ENCODE measurements around the gene ACE2. TPM values are rescaled to one million over a fixed set of nuclear protein-coding genes. Genes with fewer than 3 reads are reported as not detected.

Gene ACE2
- total RNA-seq, 4 donors from 2014 or later = 1.8 to 6.7 (median 5.7) TPM

GRCh38 chrX:15623054-15623453 is 22.3 kb upstream of the ACE2 start:
- no peak for TF ChIP-seq CTCF (IDR thresholded peaks at IDR 0.05; ENCODE audit: low read depth)

- no peak for TF ChIP-seq CTCF (IDR thresholded peaks at IDR 0.05; ENCODE audit: low read depth)
Measured at GRCh38 chrX:15619053-15619755, 18.4 kb upstream of the ACE2 start.

GRCh38 chrX:15617111-15617510 is 16.4 kb upstream of the ACE2 start:
- no peak for TF ChIP-seq CTCF (IDR thresholded peaks at IDR 0.05; ENCODE audit: low read depth)

GRCh38 chrX:15616531-15616930 is 15.8 kb upstream of the ACE2 start:
- TF ChIP-seq CTCF (IDR thresholded peaks at IDR 0.05; ENCODE audit: low read depth) = no peak

- no peak for TF ChIP-seq CTCF (IDR thresholded peaks at IDR 0.05; ENCODE audit: low read depth)
Measured at GRCh38 chrX:15607067-15607466, 6.3 kb upstream of the ACE2 start.

- no peak for TF ChIP-seq CTCF (IDR thresholded peaks at IDR 0.05; ENCODE audit: low read depth)
Measured at GRCh38 chrX:15606136-15606535, 5.4 kb upstream of the ACE2 start.

- TF ChIP-seq CTCF (IDR thresholded peaks at IDR 0.05; ENCODE audit: low read depth) = no peak
Measured at GRCh38 chrX:15605226-15605625, 4.5 kb upstream of the ACE2 start.

Data from subcutaneous adipose tissue (tissue), 4 donors.